HepG2 (cell line): ENCODE measurements around the gene SLC9B2. TPM values are rescaled to one million over a fixed set of nuclear protein-coding genes. Genes with fewer than 3 reads are reported as not detected.

Experiments used
- AHDC1 ChIP-seq: sonication (generic); formaldehyde crosslinking; IDR thresholded peaks from 2 replicates; pipeline ENCODE4 v1.5.1; 2020; ENCODE audit warnings: mild to moderate bottlenecking, missing genetic modification reagents, borderline replicate concordance
- ARNTL ChIP-seq: sonication (generic); formaldehyde crosslinking; IDR thresholded peaks from 2 replicates; pipeline ENCODE4 v1.4.0; 2020; ENCODE audit warnings: mild to moderate bottlenecking, missing genetic modification reagents
- ASH2L ChIP-seq: fragments of 300-600, 200-600 bp; sonication (generic); IDR thresholded peaks from 2 replicates; pipeline ENCODE4 v1.7.0; 2017; ENCODE audit warnings: low read depth, mild to moderate bottlenecking, moderate library complexity, mixed read lengths, low read length; ENCODE audit not compliant: insufficient read length
- E2F2 ChIP-seq: sonication (generic); formaldehyde crosslinking; IDR thresholded peaks from 2 replicates; pipeline ENCODE4 v1.4.0; 2020; ENCODE audit warnings: missing genetic modification reagents, borderline replicate concordance
- EED ChIP-seq: sonication (generic); formaldehyde crosslinking; IDR thresholded peaks from 2 replicates; pipeline ENCODE4 v1.5.0; 2020; ENCODE audit warnings: mild to moderate bottlenecking, missing genetic modification reagents
- ETV5 ChIP-seq: IDR thresholded peaks from 2 replicates; pipeline ENCODE4 v1.6.1; 2018; ENCODE audit warnings: missing biosample characterization, missing genetic modification reagents, inconsistent platforms, borderline replicate concordance
- FOXK2 ChIP-seq: fragments of 450-650 bp; IDR thresholded peaks from 2 replicates; pipeline ENCODE4 v1.6.1; 2016
- HNRNPUL1 ChIP-seq: fragments of 200-400 bp; formaldehyde crosslinking; IDR thresholded peaks from 2 replicates; pipeline ENCODE4 v1.6.1; 2017; ENCODE audit warnings: low read depth, mild to moderate bottlenecking, low read length, moderate library complexity
- JARID2 ChIP-seq: sonication (generic); formaldehyde crosslinking; IDR thresholded peaks from 2 replicates; pipeline ENCODE4 v1.8.1; 2023; ENCODE audit warnings: missing genetic modification reagents, inconsistent platforms; ENCODE audit not compliant: insufficient replicate concordance
- JUND ChIP-seq: sonication (generic); formaldehyde crosslinking; IDR thresholded peaks from 2 replicates; pipeline ENCODE4 v1.8.0; 2022; ENCODE audit warnings: mild to moderate bottlenecking, missing genetic modification reagents
- KMT2B ChIP-seq: IDR thresholded peaks from 2 replicates; pipeline ENCODE4 v1.6.1; 2016; ENCODE audit warnings: missing genetic modification reagents, missing compliant biosample characterization
- MIXL1 ChIP-seq: IDR thresholded peaks from 2 replicates; pipeline ENCODE4 v1.6.1; 2016
- RBM39 ChIP-seq: fragments of 200-400 bp; formaldehyde crosslinking; IDR thresholded peaks from one replicate; pipeline ENCODE4 v1.6.1; 2018; ENCODE audit warnings: antibody characterized with exemption, mild to moderate bottlenecking, low read depth, low read length; ENCODE audit not compliant: poor library complexity, severe bottlenecking
- TARDBP ChIP-seq: sonication (generic); formaldehyde crosslinking; IDR thresholded peaks from 2 replicates; pipeline ENCODE4 v1.8.0; 2022; ENCODE audit warnings: mild to moderate bottlenecking, missing genetic modification reagents
- ZFP82 ChIP-seq: sonication (generic); formaldehyde crosslinking; IDR thresholded peaks from 2 replicates; pipeline ENCODE4 v1.5.1; 2020; ENCODE audit warnings: mild to moderate bottlenecking, missing genetic modification reagents, borderline replicate concordance
- ZGPAT ChIP-seq: IDR thresholded peaks from 2 replicates; pipeline ENCODE4 v1.6.1; 2016; ENCODE audit warnings: mild to moderate bottlenecking
- ZNF138 ChIP-seq: sonication (generic); formaldehyde crosslinking; IDR thresholded peaks from 2 replicates; pipeline ENCODE4 v1.5.0; 2020; ENCODE audit warnings: mild to moderate bottlenecking, low read depth, missing genetic modification reagents
- ZNF331 ChIP-seq: sonication (generic); formaldehyde crosslinking; IDR thresholded peaks from 2 replicates; pipeline ENCODE4 v1.4.0; 2020; ENCODE audit warnings: missing genetic modification reagents
- ZNF782 ChIP-seq: sonication (generic); formaldehyde crosslinking; IDR thresholded peaks from 2 replicates; pipeline ENCODE4 v1.4.0; 2020; ENCODE audit warnings: missing genetic modification reagents, mild to moderate bottlenecking, borderline replicate concordance
- polyA plus RNA-seq, 8 experiments: library from polyadenylated mRNA; depleted of rRNA in 3 of 8; stranded (reverse) in 7 of 8; unstranded in 1 of 8; fragments of >200 nt; fragmentation: Illumina TruSeq in 4 of 8; extraction: Trizol in 4 of 8; gene quantifications; 2 replicates each; pipeline versions ENCODE4 v1.2.1 to v1.2.3, GENCODE V29; 2011 to 2016; ENCODE audit warnings: low read depth in 4 of 8, missing spikeins in 1 of 8, mixed read lengths in 1 of 8; ENCODE audit not compliant: insufficient read depth in 1 of 8
- total RNA-seq, 5 experiments: library from RNA; depleted of rRNA; stranded (reverse); fragments of >200 nt; fragmentation: Illumina TruSeq; extraction: Trizol; gene quantifications; 2 replicates each; pipeline ENCODE4 v1.2.3, GENCODE V29; 2016; ENCODE audit warnings: low read depth in 1 of 5
- TF ChIP-seq, protein P1 (sequence below): sonication (generic); formaldehyde crosslinking; IDR thresholded peaks from 2 replicates; pipeline ENCODE4 v1.8.0; 2022; ENCODE audit warnings: missing genetic modification reagents, low read depth, mild to moderate bottlenecking, borderline replicate concordance
- TF ChIP-seq, protein P2 (sequence below): sonication (generic); formaldehyde crosslinking; IDR thresholded peaks from 2 replicates; pipeline ENCODE4 v1.4.0; 2020; ENCODE audit warnings: missing genetic modification reagents; ENCODE audit errors: not compliant biosample characterization

The SLC9B2 gene
- total and polyA plus RNA-seq, 2 of the 13 experiments (the other 11 are each of a cell fraction or from before 2014, with no cell fraction given): 23.5 to 38.5 TPM

GRCh38 chr4:103076747-103077347, at the start of gene SLC9B2 (continued):
- TF ChIP-seq KMT2B (CRISPR knock-in tag) (peak; percentile 37; the same call in 1 of the 2 replicates), ZFP82 (CRISPR knock-in tag) (no peak), RBM39 (no peak), FOXK2 (no peak), ZNF782 (CRISPR knock-in tag) (no peak), EED (CRISPR knock-in tag) (no peak), ZNF331 (no peak), TARDBP (CRISPR knock-in tag) (peak; percentile 10; the same call in 1 of the 2 replicates), ZGPAT (CRISPR knock-in tag) (peak; percentile 53; the same call in 1 of the 2 replicates), ETV5 (CRISPR knock-in tag) (no peak), E2F2 (CRISPR knock-in tag) (no peak), MIXL1 (CRISPR knock-in tag) (no peak), ASH2L (peak; percentile 76), ZNF138 (CRISPR knock-in tag) (no peak), HNRNPUL1 (no peak), JUND (CRISPR knock-in tag) (no peak), ARNTL (CRISPR knock-in tag) (no peak), AHDC1 (CRISPR knock-in tag) (0 out of 2 replicates have a peak, but pooled peaks have one; percentile 1), JARID2 (CRISPR knock-in tag) (no peak)
- TF ChIP-seq, protein P1, sequence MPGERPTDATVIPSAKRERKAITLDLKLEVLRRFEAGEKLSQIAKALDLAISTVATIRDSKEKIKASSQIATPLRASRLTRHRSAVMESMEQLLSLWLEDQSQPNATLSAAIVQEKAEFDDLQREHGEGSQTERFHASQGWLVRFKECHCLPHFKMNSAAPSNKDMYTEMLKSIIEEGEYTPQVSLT (CRISPR knock-in tag): no peak
- TF ChIP-seq, protein P2, sequence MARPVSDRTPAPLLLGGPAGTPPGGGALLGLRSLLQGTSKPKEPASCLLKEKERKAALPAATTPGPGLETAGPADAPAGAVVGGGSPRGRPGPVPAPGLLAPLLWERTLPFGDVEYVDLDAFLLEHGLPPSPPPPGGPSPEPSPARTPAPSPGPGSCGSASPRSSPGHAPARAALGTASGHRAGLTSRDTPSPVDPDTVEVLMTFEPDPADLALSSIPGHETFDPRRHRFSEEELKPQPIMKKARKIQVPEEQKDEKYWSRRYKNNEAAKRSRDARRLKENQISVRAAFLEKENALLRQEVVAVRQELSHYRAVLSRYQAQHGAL (CRISPR knock-in tag): no peak
